ENCODE results near the gene ZNF516.

- no peak for TF ChIP-seq CTCF (IDR thresholded peaks at IDR 0.05)
- no peak for TF ChIP-seq POLR2A (IDR thresholded peaks at IDR 0.05)
These were observed 99.4 kb downstream of the ZNF516 start for GRCh38 chr18:76395609-76396008.
